HEK293 (cell line): ENCODE measurements around the gene PRRT1.

Experiments used
- ZBTB7A ChIP-seq: fragments of 450-650 bp; formaldehyde crosslinking; IDR thresholded peaks from 2 replicates; pipeline ENCODE4 v1.5.1; 2016; ENCODE audit warnings: low read depth, missing biosample characterization, missing genetic modification characterization
- ZFP3 ChIP-seq: fragments of 450-650 bp; formaldehyde crosslinking; IDR thresholded peaks from 2 replicates; pipeline ENCODE4 v1.5.1; 2016; ENCODE audit warnings: low read depth, missing biosample characterization, missing genetic modification characterization
- ZNF121 ChIP-seq: fragments of 450-650 bp; formaldehyde crosslinking; IDR thresholded peaks from 2 replicates; pipeline ENCODE4 v1.5.1; 2016; ENCODE audit warnings: missing biosample characterization, missing genetic modification characterization
- ZNF302 ChIP-seq: fragments of 450-650 bp; formaldehyde crosslinking; IDR thresholded peaks from 2 replicates; pipeline ENCODE4 v1.5.1; 2016; ENCODE audit warnings: missing biosample characterization, missing genetic modification characterization, low read depth
- ZNF416 ChIP-seq: fragments of 450-650 bp; formaldehyde crosslinking; IDR thresholded peaks from 2 replicates; pipeline ENCODE4 v1.5.1; 2016; ENCODE audit warnings: missing biosample characterization, missing genetic modification characterization
- ZNF423 ChIP-seq: fragments of 450-650 bp; formaldehyde crosslinking; IDR thresholded peaks from 2 replicates; pipeline ENCODE4 v1.5.1; 2016; ENCODE audit warnings: missing biosample characterization, missing genetic modification characterization
- ZNF530 ChIP-seq: fragments of 450-650 bp; formaldehyde crosslinking; IDR thresholded peaks from 2 replicates; pipeline ENCODE4 v1.5.1; 2016; ENCODE audit warnings: low read depth, missing biosample characterization, missing genetic modification characterization
- ZNF624 ChIP-seq: fragments of 450-650 bp; formaldehyde crosslinking; IDR thresholded peaks from 2 replicates; pipeline ENCODE4 v1.5.1; 2017; ENCODE audit warnings: missing biosample characterization, missing genetic modification characterization
- ZNF660 ChIP-seq: fragments of 450-650 bp; IDR thresholded peaks from 2 replicates; pipeline ENCODE4 v1.5.1; 2018; ENCODE audit warnings: missing biosample characterization, mild to moderate bottlenecking, missing genetic modification characterization
- TF ChIP-seq, protein P1 (sequence below): fragments of 450-650 bp; formaldehyde crosslinking; IDR thresholded peaks from 2 replicates; pipeline ENCODE4 v1.5.1; 2016; ENCODE audit warnings: missing biosample characterization, missing genetic modification characterization
- TF ChIP-seq, protein P2 (sequence below): fragments of 450-650 bp; formaldehyde crosslinking; IDR thresholded peaks from 2 replicates; pipeline ENCODE4 v1.5.1; 2016; ENCODE audit warnings: missing biosample characterization, missing genetic modification characterization

DNA sequence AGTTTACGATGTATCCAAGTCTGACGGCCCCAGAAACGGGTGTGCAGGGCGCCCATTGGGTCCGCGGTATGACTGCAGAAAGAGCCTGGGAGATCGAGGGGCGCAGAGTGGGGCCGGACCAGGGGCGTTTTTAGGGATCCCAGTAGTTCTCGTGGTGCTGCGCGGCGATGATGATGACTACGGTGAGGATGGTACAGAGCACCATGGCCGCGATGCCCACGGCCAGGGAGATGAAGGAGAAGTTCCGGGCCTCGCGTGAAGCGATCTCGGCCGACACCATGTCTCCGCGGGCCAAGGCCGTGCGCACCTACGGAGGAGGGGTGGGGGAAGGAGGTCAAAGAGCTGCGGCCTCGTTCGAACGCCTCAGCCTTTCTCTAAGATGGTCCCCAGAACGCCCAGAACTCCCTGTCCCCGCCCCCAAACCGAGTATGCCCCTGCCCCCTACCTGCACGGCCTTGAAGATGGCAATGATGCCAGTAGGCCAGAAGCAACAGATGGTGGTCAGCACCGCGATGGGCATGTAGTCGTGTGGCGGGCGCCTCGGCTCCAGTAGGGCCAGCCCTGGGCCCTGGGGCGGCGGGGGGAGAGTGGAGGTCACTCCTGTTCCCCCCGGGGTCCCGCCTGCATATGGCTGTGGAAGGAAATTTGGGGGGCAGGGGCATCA lies 2.5 kb downstream of the PRRT1 start:
- TF ChIP-seq ZNF423: no peak
- TF ChIP-seq, protein P1, sequence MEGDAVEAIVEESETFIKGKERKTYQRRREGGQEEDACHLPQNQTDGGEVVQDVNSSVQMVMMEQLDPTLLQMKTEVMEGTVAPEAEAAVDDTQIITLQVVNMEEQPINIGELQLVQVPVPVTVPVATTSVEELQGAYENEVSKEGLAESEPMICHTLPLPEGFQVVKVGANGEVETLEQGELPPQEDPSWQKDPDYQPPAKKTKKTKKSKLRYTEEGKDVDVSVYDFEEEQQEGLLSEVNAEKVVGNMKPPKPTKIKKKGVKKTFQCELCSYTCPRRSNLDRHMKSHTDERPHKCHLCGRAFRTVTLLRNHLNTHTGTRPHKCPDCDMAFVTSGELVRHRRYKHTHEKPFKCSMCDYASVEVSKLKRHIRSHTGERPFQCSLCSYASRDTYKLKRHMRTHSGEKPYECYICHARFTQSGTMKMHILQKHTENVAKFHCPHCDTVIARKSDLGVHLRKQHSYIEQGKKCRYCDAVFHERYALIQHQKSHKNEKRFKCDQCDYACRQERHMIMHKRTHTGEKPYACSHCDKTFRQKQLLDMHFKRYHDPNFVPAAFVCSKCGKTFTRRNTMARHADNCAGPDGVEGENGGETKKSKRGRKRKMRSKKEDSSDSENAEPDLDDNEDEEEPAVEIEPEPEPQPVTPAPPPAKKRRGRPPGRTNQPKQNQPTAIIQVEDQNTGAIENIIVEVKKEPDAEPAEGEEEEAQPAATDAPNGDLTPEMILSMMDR (tag by site-specific recombination): no peak
- TF ChIP-seq ZNF302: no peak
- TF ChIP-seq ZNF624 (tag by site-specific recombination): no peak
- TF ChIP-seq, protein P2, sequence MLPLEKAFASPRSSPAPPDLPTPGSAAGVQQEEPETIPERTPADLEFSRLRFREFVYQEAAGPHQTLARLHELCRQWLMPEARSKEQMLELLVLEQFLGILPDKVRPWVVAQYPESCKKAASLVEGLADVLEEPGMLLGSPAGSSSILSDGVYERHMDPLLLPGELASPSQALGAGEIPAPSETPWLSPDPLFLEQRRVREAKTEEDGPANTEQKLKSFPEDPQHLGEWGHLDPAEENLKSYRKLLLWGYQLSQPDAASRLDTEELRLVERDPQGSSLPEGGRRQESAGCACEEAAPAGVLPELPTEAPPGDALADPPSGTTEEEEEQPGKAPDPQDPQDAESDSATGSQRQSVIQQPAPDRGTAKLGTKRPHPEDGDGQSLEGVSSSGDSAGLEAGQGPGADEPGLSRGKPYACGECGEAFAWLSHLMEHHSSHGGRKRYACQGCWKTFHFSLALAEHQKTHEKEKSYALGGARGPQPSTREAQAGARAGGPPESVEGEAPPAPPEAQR (tag by site-specific recombination): no peak
- no peak for TF ChIP-seq ZNF530 (tag by site-specific recombination)
- TF ChIP-seq ZFP3 (tag by site-specific recombination): no peak
- TF ChIP-seq ZNF660: no peak
- TF ChIP-seq ZNF416 (tag by site-specific recombination): no peak
- TF ChIP-seq ZBTB7A (tag by site-specific recombination): no peak
- no peak for TF ChIP-seq ZNF121 (tag by site-specific recombination)
